A673 (cell line): ENCODE data around the gene MACC1. TPM values are rescaled to one million over a fixed set of nuclear protein-coding genes. Genes with fewer than 3 reads are reported as not detected.

Source experiments
- BruUV-seq: library from RNA; stranded (reverse); fragments of 400-500 nt; replicated peaks from 2 replicates; lab custom pipeline; 2021; lab: Mats Ljungman, UMichigan
- CTCF ChIA-PET: fragments of 300-600 bp; sonication (Branson Sonifier 250); formaldehyde crosslinking; loops from one replicate; lab custom pipeline; 2022; ENCODE audit warnings: antibody characterized with exemption; lab: Charles Lee
- POLR2A ChIA-PET: fragments of 300-600 bp; sonication (Branson Sonifier 250); formaldehyde crosslinking; loops from one replicate; lab custom pipeline; 2022; ENCODE audit warnings: antibody characterized with exemption; ENCODE audit not compliant: low non-redundant PET; lab: Charles Lee
- DNase-seq: peaks from one replicate; pipeline ENCODE4 v3.0.0-alpha.2; 2015; ENCODE audit warnings: low spot score
- H3K27ac ChIP-seq: fragments of 200-600 bp; sonication (generic); 2 replicates; pipeline ENCODE4 v1.5.1; 2016; ENCODE audit warnings: mixed run types, low read depth, mild to moderate bottlenecking, mixed read lengths, antibody characterized with exemption, low read length; ENCODE audit not compliant: poor library complexity, severe bottlenecking
- H3K27me3 ChIP-seq: fragments of 200-600 bp; sonication (generic); replicated peaks from 2 replicates; pipeline ENCODE4 v1.6.1; 2017; ENCODE audit warnings: mixed run types, low read depth, mild to moderate bottlenecking, mixed read lengths, antibody characterized with exemption, low read length; ENCODE audit not compliant: insufficient read depth, poor library complexity
- H3K36me3 ChIP-seq: fragments of 200-600 bp; sonication (generic); 2 replicates; pipeline ENCODE4 v1.6.1; 2016; ENCODE audit warnings: mixed run types, mild to moderate bottlenecking, mixed read lengths, antibody characterized with exemption, low read length; ENCODE audit not compliant: insufficient read depth, poor library complexity, severe bottlenecking
- H3K4me1 ChIP-seq: fragments of 200-600 bp; sonication (generic); 2 replicates; pipeline ENCODE4 v1.6.1; 2017; ENCODE audit warnings: mixed run types, mild to moderate bottlenecking, mixed read lengths, antibody characterized with exemption, low read length; ENCODE audit not compliant: insufficient read depth, poor library complexity, severe bottlenecking
- H3K4me3 ChIP-seq: fragments of 200-600 bp; sonication (generic); 2 replicates; pipeline ENCODE4 v1.5.1; 2016; ENCODE audit warnings: low read depth, mixed run types, mild to moderate bottlenecking, mixed read lengths, low read length; ENCODE audit not compliant: poor library complexity, severe bottlenecking
- H3K9me3 ChIP-seq: fragments of 200-600 bp; sonication (generic); 2 replicates; pipeline ENCODE4 v1.6.1; 2016; ENCODE audit warnings: mixed run types, low read depth, mild to moderate bottlenecking, mixed read lengths, antibody characterized with exemption, low read length; ENCODE audit not compliant: poor library complexity, severe bottlenecking
- EZH2 ChIP-seq: fragments of 200-600 bp; sonication (generic); IDR thresholded peaks from 2 replicates; pipeline ENCODE4 v1.6.1; 2017; ENCODE audit warnings: borderline replicate concordance, low read depth, mild to moderate bottlenecking, mixed read lengths, antibody characterized with exemption, low read length; ENCODE audit not compliant: poor library complexity, severe bottlenecking
- intact Hi-C: fragments of 100-400 bp; cut with micrococcal nuclease; formaldehyde crosslinking; loops from one replicate; pipeline ENCODE4 v1.10.0; 2022; ENCODE audit not compliant: unreplicated experiment
- total RNA-seq: library from RNA; stranded (reverse); gene quantifications from 2 replicates; pipeline ENCODE4 v1.2.3, GENCODE V29; 2021
- TF ChIP-seq, protein P1 (sequence below): fragments of 300-800, 200-600 bp; sonication (generic); conservative IDR thresholded peaks from 2 replicates; pipeline ENCODE4 v1.5.1; 2017; ENCODE audit warnings: low read depth, mild to moderate bottlenecking, antibody characterized with exemption, low read length, moderate library complexity, mixed read lengths

MACC1 gene
- total RNA-seq, 1 experiment from 2014 or later, result not detected

DNA sequence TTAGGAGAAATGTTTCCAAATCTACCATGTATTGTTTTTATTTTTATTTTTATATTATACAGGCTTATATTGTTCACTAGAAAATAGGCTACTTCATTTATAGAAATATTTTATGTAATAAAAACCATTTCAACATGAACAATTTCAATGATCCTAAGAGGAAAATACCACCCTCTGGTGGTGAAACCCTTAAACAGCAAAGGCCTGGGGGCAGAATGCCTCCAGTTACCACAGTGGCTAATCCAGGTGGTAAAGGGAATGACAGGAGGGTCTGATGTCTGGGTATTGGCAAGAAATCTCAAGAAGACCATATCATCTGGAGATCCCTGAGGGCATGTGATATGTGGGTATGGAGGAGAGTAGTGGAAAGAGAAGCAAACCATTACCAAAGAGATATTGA lies 19.3 kb downstream of the MACC1 start:
- TF ChIP-seq EZH2, result no peak
- TF ChIP-seq, protein P1, sequence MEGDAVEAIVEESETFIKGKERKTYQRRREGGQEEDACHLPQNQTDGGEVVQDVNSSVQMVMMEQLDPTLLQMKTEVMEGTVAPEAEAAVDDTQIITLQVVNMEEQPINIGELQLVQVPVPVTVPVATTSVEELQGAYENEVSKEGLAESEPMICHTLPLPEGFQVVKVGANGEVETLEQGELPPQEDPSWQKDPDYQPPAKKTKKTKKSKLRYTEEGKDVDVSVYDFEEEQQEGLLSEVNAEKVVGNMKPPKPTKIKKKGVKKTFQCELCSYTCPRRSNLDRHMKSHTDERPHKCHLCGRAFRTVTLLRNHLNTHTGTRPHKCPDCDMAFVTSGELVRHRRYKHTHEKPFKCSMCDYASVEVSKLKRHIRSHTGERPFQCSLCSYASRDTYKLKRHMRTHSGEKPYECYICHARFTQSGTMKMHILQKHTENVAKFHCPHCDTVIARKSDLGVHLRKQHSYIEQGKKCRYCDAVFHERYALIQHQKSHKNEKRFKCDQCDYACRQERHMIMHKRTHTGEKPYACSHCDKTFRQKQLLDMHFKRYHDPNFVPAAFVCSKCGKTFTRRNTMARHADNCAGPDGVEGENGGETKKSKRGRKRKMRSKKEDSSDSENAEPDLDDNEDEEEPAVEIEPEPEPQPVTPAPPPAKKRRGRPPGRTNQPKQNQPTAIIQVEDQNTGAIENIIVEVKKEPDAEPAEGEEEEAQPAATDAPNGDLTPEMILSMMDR, result peak; percentile 53
- no peak for DNase-seq
- intact Hi-C loops, result no loop called here

DNA sequence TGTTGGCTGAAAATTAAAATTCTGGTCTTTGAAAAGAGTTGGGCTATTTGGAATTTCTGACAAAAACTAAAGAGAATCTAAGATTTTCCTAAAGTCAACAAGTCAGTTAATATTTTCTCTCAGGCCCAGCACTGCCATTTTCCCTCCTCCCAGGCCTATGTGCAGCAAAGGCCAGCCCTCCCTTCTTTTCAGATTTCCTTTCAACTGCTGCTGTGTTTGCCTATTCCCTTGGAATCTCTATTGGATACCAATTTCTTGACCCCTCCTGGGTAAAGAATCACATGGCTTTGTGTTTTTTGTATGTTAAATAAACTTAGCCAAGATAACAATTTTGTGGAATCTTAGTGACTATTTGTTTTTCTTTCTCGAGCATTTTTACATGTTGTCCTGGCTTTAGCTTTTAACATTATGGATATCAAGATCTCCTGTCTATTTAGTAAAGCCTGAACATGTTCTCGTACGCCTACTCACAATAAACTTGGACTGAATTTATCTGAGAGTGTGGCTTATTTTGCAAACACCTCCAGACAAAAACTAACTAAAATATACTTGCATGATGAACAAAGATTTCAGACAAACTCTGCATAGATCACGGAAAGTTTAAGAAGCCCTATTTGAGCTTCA lies 19.9 kb downstream of the MACC1 start:
- Histone ChIP-seq H3K9me3 (no peaks in the 10 kb centered on the region), H3K36me3 (no peaks in the 10 kb centered on the region), H3K27me3 (no peaks in the 10 kb centered on the region), H3K4me3 (no peak overlapping the region), H3K27ac (no peak overlapping the region), H3K4me1 (peaks cover 8% of the 10 kb centered on the region)
- ChIA-PET POLR2A (no interaction called here), CTCF (no interaction called here)
- TF ChIP-seq, protein P1, result no peak
- BruUV-seq, result no TSS peak
- no peak for DNase-seq
- intact Hi-C loops, result no loop called here

More for the DNA sequence above, 19.3 kb downstream of the MACC1 start:
- no peak overlapping the region for H3K4me3 ChIP-seq
- no peaks in the 10 kb centered on the region for H3K9me3 ChIP-seq
- ChIA-PET POLR2A (no interaction called here), CTCF (no interaction called here)
- no TSS peak for BruUV-seq
- no peaks in the 10 kb centered on the region for H3K27me3 ChIP-seq
- H3K27ac ChIP-seq, result no peak overlapping the region
- H3K4me1 ChIP-seq, result peaks cover 8% of the 10 kb centered on the region
- no peaks in the 10 kb centered on the region for H3K36me3 ChIP-seq

DNA sequence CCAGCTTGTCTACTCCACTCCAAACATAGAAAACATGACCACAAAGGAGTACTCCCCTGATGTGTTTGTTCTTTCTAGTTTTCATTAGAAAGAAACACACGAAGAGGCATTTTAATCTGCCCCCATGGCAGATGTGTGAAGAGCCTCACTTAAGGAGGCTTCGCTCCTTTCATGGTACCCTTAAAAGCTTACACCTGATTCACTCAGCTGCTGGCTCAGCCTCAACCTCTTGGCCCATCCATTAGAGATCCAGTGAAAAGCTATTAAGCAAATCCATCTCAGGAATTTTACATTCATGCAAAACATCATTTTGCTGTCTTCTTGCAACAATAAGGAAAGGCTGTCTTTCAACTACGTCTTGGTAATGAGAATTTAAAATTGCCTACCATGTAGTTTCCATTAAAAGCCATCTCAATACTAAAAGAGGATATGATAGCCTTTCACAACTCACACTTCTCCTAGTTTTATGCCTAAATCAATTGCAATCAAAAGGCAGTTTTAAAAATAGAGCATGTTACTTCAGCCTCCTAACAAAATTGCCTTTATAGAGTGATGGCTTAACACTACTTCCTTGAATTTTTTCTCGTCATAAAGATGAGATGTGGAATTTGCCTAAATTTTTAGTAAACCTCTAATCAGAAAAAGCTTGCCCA lies 22.7 kb downstream of the MACC1 start:
- intact Hi-C loops, result no loop called here
- no TSS peak for BruUV-seq
- CTCF ChIA-PET, result interaction anchor here (0.6 kb wide), 1 partner anchor 454 kb away, joined by 3 read pairs; no protein-coding TSS in a partner anchor
- Histone ChIP-seq H3K27me3 (no peaks in the 10 kb centered on the region), H3K4me3 (no peak overlapping the region), H3K4me1 (peaks cover 6% of the 10 kb centered on the region), H3K27ac (no peak overlapping the region), H3K36me3 (no peaks in the 10 kb centered on the region), H3K9me3 (no peaks in the 10 kb centered on the region)
- TF ChIP-seq, protein P1, result no peak
- no peak for TF ChIP-seq EZH2
- POLR2A ChIA-PET, result no interaction called here
- DNase-seq, result no peak
